Measurements from ENCODE around the gene NCEH1.
"Not testable (repeated sequence)": the region's sequence is repeated elsewhere in the genome, so short reads cannot be mapped to it uniquely, and the experiment has no call there.

NCEH1 gene

DNA sequence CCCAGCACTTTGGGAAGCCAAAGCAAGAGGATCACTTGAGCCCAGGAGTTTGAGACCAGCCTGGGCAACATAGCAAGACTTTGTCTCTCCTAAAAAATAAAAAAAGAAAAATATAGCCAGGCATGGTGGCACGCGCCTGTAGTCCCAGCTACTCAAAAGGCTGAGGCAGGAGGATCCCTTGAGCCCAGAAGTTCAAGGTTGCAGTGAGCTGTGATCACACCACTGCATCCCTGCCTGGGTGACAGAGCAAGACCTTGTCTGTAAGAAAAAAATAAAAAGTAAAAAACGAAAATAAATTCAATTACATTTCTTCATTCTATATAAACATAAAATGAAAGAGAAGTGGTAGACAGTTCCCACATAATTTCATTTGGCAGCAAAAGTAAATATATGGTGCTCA, 8.1 kb downstream of the NCEH1 start:
- not testable (repeated sequence) for H3K9me3 ChIP-seq (ENCODE audit: control insufficient read depth, low read length); H3K9ac ChIP-seq (ENCODE audit: low read length); H3K27me3 ChIP-seq (ENCODE audit: control insufficient read depth, insufficient read depth, low read length); H3K4me3 ChIP-seq (ENCODE audit: low read length); H3K36me3 ChIP-seq (ENCODE audit: control insufficient read depth, insufficient read depth, low read length)
- H3K4me1 ChIP-seq (ENCODE audit: control insufficient read depth, insufficient read depth, low read length) = peaks cover 29% of the 10 kb centered on the region

- Histone ChIP-seq H3K9ac (ENCODE audit: low read length) (no peak overlapping the region), H3K27me3 (ENCODE audit: control insufficient read depth, insufficient read depth, low read length) (no peaks in the 10 kb centered on the region), H3K4me1 (ENCODE audit: control insufficient read depth, insufficient read depth, low read length) (peaks cover 29% of the 10 kb centered on the region), H3K9me3 (ENCODE audit: control insufficient read depth, low read length) (no peaks in the 10 kb centered on the region), H3K4me3 (ENCODE audit: low read length) (no peak overlapping the region), H3K36me3 (ENCODE audit: control insufficient read depth, insufficient read depth, low read length) (no peaks in the 10 kb centered on the region)
These were observed 8.6 kb downstream of the NCEH1 start for GRCh38 chr3:172702256-172702655.

- H3K27me3 ChIP-seq (ENCODE audit: control insufficient read depth, insufficient read depth, low read length) = no peaks in the 10 kb centered on the region
- no peak overlapping the region for H3K9ac ChIP-seq (ENCODE audit: low read length)
- H3K36me3 ChIP-seq (ENCODE audit: control insufficient read depth, insufficient read depth, low read length) = no peaks in the 10 kb centered on the region
- no peaks in the 10 kb centered on the region for H3K9me3 ChIP-seq (ENCODE audit: control insufficient read depth, low read length)
- no peak overlapping the region for H3K4me3 ChIP-seq (ENCODE audit: low read length)
- peaks cover 29% of the 10 kb centered on the region for H3K4me1 ChIP-seq (ENCODE audit: control insufficient read depth, insufficient read depth, low read length)
These were observed 9.1 kb downstream of the NCEH1 start for GRCh38 chr3:172701751-172702150.

DNA sequence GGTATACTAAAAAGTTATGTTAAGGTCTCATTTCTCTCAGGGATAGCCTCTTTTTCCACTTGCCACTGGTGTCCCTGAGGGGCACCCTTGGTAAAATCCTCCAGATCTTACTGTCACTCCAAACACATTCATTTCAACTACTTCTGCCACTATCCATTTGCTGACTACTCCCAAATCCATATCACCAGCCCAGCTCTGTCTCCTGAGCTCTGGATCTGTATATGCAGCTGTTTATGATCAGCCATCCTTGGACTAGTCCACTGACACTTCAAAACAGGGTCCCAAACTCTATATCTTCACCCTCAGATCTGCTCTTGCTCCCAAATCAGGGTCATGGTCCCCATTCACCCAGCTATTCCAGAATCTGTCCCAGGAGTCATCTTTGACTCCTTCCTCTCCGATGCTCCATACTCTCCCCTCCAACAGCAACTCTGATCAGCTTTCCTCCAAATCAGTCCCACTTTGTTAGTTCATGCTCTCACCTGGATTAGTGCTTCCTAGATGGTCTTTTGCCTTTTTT, 9.9 kb downstream of the NCEH1 start:
- H3K36me3 ChIP-seq (ENCODE audit: control insufficient read depth, insufficient read depth, low read length) = no peaks in the 10 kb centered on the region
- H3K9me3 ChIP-seq (ENCODE audit: control insufficient read depth, low read length) = no peaks in the 10 kb centered on the region
- no peak overlapping the region for H3K9ac ChIP-seq (ENCODE audit: low read length)
- peaks cover 35% of the 10 kb centered on the region for H3K4me1 ChIP-seq (ENCODE audit: control insufficient read depth, insufficient read depth, low read length)
- H3K4me3 ChIP-seq (ENCODE audit: low read length) = no peak overlapping the region
- H3K27me3 ChIP-seq (ENCODE audit: control insufficient read depth, insufficient read depth, low read length) = no peaks in the 10 kb centered on the region

DNA sequence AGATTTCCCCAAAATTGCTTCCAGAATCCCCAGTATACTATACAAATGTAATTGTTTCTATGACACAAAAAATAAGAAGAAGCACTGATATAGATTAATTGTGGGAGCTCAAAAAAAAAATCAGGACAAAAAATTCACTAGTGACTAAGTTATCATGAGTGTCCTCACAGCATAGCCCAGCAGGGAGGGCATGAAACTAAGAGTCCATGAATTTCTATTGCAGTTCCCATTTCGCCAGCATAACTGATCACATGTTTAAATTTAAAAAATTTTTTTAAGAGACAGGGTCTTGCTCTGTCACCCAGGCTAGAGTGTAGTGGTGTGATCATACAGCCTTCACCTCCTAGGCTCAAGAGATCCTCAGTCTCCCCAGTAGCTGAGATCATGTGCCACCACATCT, 10.6 kb downstream of the NCEH1 start:
- Histone ChIP-seq H3K4me3 (ENCODE audit: low read length) (no peak overlapping the region), H3K9ac (ENCODE audit: low read length) (no peak overlapping the region), H3K9me3 (ENCODE audit: control insufficient read depth, low read length) (no peaks in the 10 kb centered on the region), H3K4me1 (ENCODE audit: control insufficient read depth, insufficient read depth, low read length) (peaks cover 34% of the 10 kb centered on the region), H3K36me3 (ENCODE audit: control insufficient read depth, insufficient read depth, low read length) (no peaks in the 10 kb centered on the region), H3K27me3 (ENCODE audit: control insufficient read depth, insufficient read depth, low read length) (no peaks in the 10 kb centered on the region)

- H3K4me3 ChIP-seq (ENCODE audit: low read length) = no peak overlapping the region
- H3K27me3 ChIP-seq (ENCODE audit: control insufficient read depth, insufficient read depth, low read length) = no peaks in the 10 kb centered on the region
- H3K9ac ChIP-seq (ENCODE audit: low read length) = no peak overlapping the region
- peaks cover 22% of the 10 kb centered on the region for H3K4me1 ChIP-seq (ENCODE audit: control insufficient read depth, insufficient read depth, low read length)
- no peaks in the 10 kb centered on the region for H3K36me3 ChIP-seq (ENCODE audit: control insufficient read depth, insufficient read depth, low read length)
- no peaks in the 10 kb centered on the region for H3K9me3 ChIP-seq (ENCODE audit: control insufficient read depth, low read length)
These were observed 11.8 kb downstream of the NCEH1 start for GRCh38 chr3:172699031-172699430.

DNA sequence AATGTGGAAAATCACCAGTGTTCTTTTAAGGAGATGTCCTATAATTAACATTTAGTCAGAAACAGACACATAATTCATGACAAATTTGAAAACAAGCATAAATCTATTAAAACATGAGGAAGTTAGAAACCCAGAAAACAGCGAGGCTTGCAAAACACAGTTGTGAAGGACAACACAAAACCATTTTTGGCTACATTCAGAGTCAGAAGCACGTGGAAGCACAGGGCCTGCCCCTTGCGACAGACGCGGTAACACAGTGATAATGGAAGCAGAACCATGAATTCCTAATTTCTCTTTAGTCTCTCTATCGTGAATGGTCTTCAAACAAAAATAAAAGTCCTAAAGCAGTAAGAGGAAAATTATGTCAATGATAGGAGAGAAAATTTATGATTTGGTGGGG, 12.2 kb downstream of the NCEH1 start:
- Histone ChIP-seq H3K4me1 (ENCODE audit: control insufficient read depth, insufficient read depth, low read length) (peaks cover 19% of the 10 kb centered on the region), H3K36me3 (ENCODE audit: control insufficient read depth, insufficient read depth, low read length) (no peaks in the 10 kb centered on the region), H3K9me3 (ENCODE audit: control insufficient read depth, low read length) (no peaks in the 10 kb centered on the region), H3K9ac (ENCODE audit: low read length) (no peak overlapping the region), H3K27me3 (ENCODE audit: control insufficient read depth, insufficient read depth, low read length) (no peaks in the 10 kb centered on the region), H3K4me3 (ENCODE audit: low read length) (no peak overlapping the region)

DNA sequence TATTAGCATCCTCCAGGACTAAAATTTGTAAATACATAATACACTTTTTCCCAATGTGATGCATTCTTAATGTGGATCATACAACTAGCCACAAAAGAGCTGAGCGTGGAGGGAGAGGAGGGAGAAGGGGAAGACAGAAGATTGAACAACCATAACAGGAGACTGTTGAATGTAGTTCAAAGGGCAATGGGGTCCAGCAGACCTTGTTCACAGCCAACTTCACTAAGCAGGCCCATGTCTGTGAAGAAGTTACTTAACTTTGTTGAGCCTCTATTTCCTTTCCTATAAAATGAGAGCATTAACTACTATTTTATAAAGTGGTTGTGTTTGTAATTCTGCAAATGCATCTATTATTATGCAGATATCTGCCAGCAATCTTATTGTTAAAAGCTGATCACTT, 13.3 kb downstream of the NCEH1 start:
- Histone ChIP-seq H3K9ac (ENCODE audit: low read length) (no peak overlapping the region), H3K9me3 (ENCODE audit: control insufficient read depth, low read length) (no peaks in the 10 kb centered on the region), H3K4me3 (ENCODE audit: low read length) (no peak overlapping the region), H3K36me3 (ENCODE audit: control insufficient read depth, insufficient read depth, low read length) (no peaks in the 10 kb centered on the region), H3K4me1 (ENCODE audit: control insufficient read depth, insufficient read depth, low read length) (peaks cover 23% of the 10 kb centered on the region), H3K27me3 (ENCODE audit: control insufficient read depth, insufficient read depth, low read length) (no peaks in the 10 kb centered on the region)

DNA sequence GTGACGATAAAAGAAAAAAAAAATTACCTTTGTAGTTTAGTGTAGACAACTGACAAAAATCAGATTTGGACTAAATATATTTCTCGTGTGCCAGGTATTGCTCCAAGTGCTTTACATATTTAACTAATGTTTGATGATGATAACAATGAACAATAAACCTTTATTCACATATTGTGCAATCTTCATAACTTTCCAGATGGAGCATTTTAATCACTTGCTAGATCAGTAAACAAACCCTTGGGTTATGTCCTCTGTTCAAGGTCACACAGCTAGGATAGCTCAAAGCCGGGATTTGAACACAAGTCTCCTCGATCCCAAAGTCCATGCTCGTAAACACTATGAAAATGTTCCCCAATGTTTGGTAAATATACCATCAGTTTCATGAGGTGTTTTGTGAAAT, 14.5 kb downstream of the NCEH1 start:
- H3K4me3 ChIP-seq (ENCODE audit: low read length) = no peak overlapping the region
- no peaks in the 10 kb centered on the region for H3K36me3 ChIP-seq (ENCODE audit: control insufficient read depth, insufficient read depth, low read length)
- no peaks in the 10 kb centered on the region for H3K9me3 ChIP-seq (ENCODE audit: control insufficient read depth, low read length)
- no peak overlapping the region for H3K9ac ChIP-seq (ENCODE audit: low read length)
- no peaks in the 10 kb centered on the region for H3K27me3 ChIP-seq (ENCODE audit: control insufficient read depth, insufficient read depth, low read length)
- peaks cover 32% of the 10 kb centered on the region for H3K4me1 ChIP-seq (ENCODE audit: control insufficient read depth, insufficient read depth, low read length)

DNA sequence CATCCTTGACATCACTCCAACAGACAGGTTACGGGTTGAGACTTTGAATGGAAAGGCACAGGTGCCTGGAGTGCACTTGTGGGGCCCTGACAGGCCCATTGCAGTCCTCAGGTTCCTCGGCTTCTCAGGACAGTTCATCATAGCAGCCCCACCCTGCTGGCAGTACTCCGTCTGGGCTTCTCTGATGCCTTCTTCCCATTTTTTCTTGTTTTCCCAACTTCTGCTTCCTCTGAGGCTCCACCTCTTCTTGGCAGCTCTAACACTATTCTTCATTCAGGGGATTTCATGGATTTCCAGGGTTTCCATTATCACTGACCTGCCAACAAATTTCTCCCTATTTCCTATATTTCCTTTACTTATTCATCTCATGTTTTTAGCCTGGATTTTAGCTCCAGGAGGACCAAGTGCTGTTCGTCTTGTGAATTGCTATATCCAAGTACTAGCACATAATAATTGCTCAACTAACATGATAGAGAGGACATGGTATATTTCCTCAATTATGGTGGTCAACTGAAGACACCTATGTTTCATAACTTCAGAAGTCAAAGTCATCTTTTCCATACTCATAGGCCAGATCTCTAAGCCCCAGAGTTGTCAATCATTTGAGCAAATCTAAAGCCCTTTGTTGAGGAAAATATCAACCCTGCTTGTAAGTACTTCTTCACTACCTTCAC, 16.2 kb downstream of the NCEH1 start:
- Histone ChIP-seq H3K27me3 (ENCODE audit: control insufficient read depth, insufficient read depth, low read length) (no peaks in the 10 kb centered on the region), H3K4me3 (ENCODE audit: low read length) (no peak overlapping the region), H3K9me3 (ENCODE audit: control insufficient read depth, low read length) (no peaks in the 10 kb centered on the region), H3K36me3 (ENCODE audit: control insufficient read depth, insufficient read depth, low read length) (no peaks in the 10 kb centered on the region), H3K9ac (ENCODE audit: low read length) (no peak overlapping the region), H3K4me1 (ENCODE audit: control insufficient read depth, insufficient read depth, low read length) (peaks cover 32% of the 10 kb centered on the region)

DNA sequence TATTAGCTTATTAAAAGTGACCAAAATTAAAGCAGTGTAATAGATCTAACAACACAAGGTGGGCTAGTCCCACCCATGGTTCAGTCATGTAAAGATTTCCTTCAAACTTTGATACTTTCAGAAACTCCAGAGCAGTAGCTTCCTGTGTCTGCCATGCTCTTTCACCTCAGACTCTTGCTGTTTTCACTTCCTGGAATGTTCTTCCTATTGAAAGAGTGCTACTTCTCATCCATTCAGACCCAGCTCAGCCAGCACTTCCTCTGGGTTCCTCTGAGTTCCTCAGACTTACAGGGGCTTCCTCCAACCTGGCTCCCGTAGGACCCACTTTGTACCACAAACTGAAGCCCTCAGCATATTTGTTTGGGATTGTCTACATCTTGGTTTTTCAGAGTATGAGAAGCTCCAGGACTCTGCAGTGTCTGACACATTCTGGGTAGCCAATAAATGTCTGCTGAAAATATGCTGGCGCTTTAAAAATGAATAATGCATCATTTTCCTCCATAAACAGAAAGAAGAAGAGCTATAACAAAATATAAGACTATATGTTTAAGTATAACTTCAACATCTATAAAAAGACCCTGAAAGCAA, 18.0 kb downstream of the NCEH1 start:
- Histone ChIP-seq H3K4me3 (ENCODE audit: low read length) (no peak overlapping the region), H3K9ac (ENCODE audit: low read length) (no peak overlapping the region), H3K27me3 (ENCODE audit: control insufficient read depth, insufficient read depth, low read length) (no peaks in the 10 kb centered on the region), H3K36me3 (ENCODE audit: control insufficient read depth, insufficient read depth, low read length) (no peaks in the 10 kb centered on the region), H3K4me1 (ENCODE audit: control insufficient read depth, insufficient read depth, low read length) (peaks cover 36% of the 10 kb centered on the region), H3K9me3 (ENCODE audit: control insufficient read depth, low read length) (no peaks in the 10 kb centered on the region)

DNA sequence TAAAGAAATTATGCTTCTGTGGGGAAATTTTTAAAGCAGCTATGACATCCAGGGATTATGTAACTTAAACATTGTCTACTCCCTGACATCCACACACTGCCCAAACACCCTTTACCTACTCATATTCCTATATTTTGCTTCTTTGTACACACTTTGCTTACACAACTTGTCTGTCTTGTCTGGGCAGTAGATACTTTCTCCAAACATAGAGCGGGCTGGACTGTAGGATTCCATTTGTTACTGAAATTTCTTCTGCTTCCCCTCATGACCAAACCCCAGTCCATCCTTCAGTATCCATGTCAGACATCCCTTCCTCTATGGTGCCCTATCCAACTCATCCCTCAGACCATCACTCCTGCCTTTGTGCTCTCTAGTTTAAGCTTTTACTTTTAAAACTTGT, 19.9 kb downstream of the NCEH1 start:
- no peaks in the 10 kb centered on the region for H3K36me3 ChIP-seq (ENCODE audit: control insufficient read depth, insufficient read depth, low read length)
- no peak overlapping the region for H3K4me3 ChIP-seq (ENCODE audit: low read length)
- peaks cover 32% of the 10 kb centered on the region for H3K4me1 ChIP-seq (ENCODE audit: control insufficient read depth, insufficient read depth, low read length)
- H3K27me3 ChIP-seq (ENCODE audit: control insufficient read depth, insufficient read depth, low read length) = no peaks in the 10 kb centered on the region
- no peak overlapping the region for H3K9ac ChIP-seq (ENCODE audit: low read length)
- H3K9me3 ChIP-seq (ENCODE audit: control insufficient read depth, low read length) = no peaks in the 10 kb centered on the region
